Uterus (tissue), 2 donors: ENCODE results near the gene FAM25G.

Source experiments
- CTCF ChIP-seq, 4 experiments: fragments of 200-600 bp in 2 of 4; fragments of 450-650 bp in 2 of 4; sonication (generic) in 2 of 4; IDR thresholded peaks; one replicate each; pipeline ENCODE4 v1.5.1; 2016 to 2019; ENCODE audit warnings: antibody characterized with exemption in 4 of 4, mild to moderate bottlenecking in 2 of 4, moderate library complexity in 1 of 4
- POLR2A ChIP-seq, 2 donors: fragments of 450-650 bp; IDR thresholded peaks; one replicate each; pipeline ENCODE4 v1.6.1; 2016; ENCODE audit warnings: antibody characterized with exemption in 2 of 2, mild to moderate bottlenecking in 1 of 2, moderate library complexity in 1 of 2

DNA sequence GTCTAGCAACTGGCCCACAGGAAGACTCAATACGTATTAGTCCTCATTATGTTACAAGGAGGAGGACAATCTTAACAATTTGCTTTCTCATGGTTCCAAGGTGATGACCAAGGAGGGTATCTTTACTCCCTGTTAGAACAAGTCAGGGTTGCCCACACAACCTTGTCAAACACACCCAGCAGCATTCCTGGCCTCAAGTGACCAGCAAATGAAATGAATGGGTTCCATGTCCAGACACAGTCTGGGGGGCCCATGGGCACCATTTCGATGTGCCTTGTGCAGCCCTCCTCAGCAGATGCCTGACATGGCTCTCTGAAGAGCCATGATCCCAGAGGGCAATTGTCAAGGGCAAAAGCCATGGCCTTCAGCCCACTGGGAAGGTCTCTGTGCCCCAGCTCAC, 48.4 kb downstream of the FAM25G start:
- no peak for TF ChIP-seq POLR2A (IDR thresholded peaks at IDR 0.05)
- TF ChIP-seq CTCF (IDR thresholded peaks at IDR 0.05): no peak
